Fibroblast of villous mesenchyme (primary cell): ENCODE data around the gene GCSAM. TPM values are rescaled to one million over a fixed set of nuclear protein-coding genes. Genes with fewer than 3 reads are reported as not detected.

Experiments
- DNase-seq: peaks from one replicate; pipeline ENCODE4 v3.0.0-alpha.2; 2010; ENCODE audit warnings: low read depth
- H3K4me3 ChIP-seq: 2 replicates; pipeline ENCODE4 v1.5.1; 2011; ENCODE audit warnings: low read depth, mild to moderate bottlenecking, low read length
- total RNA-seq: library from RNA; depleted of rRNA; stranded (reverse); fragments of >200 nt; gene quantifications from 2 replicates; pipeline ENCODE4 v1.2.3, GENCODE V29; 2012
- TF ChIP-seq, protein P1 (sequence below): IDR thresholded peaks from 2 replicates; pipeline ENCODE4 v1.5.1; 2012; ENCODE audit warnings: low read depth, mild to moderate bottlenecking, low read length; ENCODE audit not compliant: insufficient read depth

GCSAM gene
- total RNA-seq, 1 donor: not detected

DNA sequence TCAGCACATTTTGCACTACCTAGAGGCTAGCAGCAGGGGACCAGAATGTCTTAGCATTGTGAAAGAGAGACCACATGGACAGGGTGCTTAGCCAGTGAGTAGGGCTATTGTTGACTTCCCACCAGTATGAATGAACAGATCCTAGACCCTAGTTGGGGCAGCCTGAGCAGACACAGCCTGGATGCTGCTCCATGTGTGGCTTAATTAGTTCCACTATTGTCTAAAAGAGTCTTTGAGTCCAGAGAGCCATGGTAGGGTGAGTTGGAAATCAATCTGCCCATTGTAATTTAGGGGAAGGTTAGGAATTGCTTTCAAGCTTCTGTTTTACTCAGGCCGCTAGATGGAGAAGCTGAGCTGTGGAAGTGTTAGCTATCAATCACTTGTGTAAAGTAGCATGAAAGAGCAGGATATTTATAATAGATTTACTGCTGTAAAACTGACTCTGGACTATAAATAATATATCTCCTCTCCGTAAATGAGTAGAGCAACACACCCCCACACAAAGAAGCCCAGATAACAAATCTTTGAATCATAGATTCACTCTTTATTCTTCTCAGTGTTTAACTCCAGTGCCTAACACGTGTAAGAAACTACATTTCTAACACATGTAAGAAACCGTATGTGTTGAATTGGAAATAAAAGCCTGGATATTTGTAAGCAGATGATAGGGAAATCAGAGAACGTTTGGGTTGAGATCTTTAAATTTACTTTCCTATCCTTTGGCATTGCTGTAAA, 4.1 kb upstream of the GCSAM start:
- no peak overlapping the region for H3K4me3 ChIP-seq
- DNase-seq: peak; percentile 36
- TF ChIP-seq, protein P1, sequence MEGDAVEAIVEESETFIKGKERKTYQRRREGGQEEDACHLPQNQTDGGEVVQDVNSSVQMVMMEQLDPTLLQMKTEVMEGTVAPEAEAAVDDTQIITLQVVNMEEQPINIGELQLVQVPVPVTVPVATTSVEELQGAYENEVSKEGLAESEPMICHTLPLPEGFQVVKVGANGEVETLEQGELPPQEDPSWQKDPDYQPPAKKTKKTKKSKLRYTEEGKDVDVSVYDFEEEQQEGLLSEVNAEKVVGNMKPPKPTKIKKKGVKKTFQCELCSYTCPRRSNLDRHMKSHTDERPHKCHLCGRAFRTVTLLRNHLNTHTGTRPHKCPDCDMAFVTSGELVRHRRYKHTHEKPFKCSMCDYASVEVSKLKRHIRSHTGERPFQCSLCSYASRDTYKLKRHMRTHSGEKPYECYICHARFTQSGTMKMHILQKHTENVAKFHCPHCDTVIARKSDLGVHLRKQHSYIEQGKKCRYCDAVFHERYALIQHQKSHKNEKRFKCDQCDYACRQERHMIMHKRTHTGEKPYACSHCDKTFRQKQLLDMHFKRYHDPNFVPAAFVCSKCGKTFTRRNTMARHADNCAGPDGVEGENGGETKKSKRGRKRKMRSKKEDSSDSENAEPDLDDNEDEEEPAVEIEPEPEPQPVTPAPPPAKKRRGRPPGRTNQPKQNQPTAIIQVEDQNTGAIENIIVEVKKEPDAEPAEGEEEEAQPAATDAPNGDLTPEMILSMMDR: peak; percentile 65

- TF ChIP-seq, protein P1: no peak
- no peak for DNase-seq
- no peak overlapping the region for H3K4me3 ChIP-seq
Measured at GRCh38 chr3:112136046-112136445, 3.0 kb upstream of the GCSAM start.

DNA sequence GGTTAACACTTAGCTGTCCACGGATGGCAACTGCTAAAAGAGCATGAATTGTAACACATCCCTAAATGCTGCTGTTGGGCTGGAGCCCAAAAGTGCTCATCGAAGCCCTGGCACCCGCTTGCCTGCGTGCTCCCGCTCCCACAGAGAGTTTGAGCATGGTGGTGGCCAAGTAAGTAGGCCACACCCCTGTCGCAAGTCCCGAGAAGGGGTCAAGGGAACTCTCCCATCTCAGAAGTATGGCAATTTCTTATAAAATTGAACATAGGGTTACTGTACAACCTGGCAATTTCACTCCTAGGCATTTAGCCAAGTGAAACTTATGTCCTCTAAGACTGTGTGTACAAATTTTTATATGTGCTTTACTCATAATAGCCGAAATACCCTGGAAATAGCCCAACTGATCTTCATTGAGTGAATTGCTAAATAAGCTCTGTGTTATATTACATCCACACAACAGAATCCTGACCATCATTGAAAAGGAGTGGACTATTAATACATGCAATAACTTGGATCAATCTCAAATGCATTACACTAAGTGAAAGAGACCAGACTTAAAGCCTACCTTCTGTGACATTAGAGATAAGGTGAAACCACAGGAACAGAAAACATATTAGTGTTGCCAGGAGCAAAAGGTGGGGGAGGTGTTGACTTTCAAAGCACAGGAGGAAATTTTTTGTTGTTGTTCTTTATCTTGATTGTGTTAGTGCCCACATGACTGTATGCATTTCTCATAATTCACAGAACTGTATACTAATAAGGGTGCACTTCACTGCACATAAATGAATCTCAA, 1.5 kb upstream of the GCSAM start:
- DNase-seq: peak; percentile 10
- TF ChIP-seq, protein P1: no peak
- no peak overlapping the region for H3K4me3 ChIP-seq

GRCh38 chr3:112133626-112134334, 732 bp upstream of the GCSAM start:
- TF ChIP-seq, protein P1: no peak
- DNase-seq: no peak

GRCh38 chr3:112132554-112132953, 494 bp downstream of the GCSAM start:
- DNase-seq: no peak
- TF ChIP-seq, protein P1: no peak
- no peak overlapping the region for H3K4me3 ChIP-seq

More at GRCh38 chr3:112133626-112134334, 732 bp upstream of the GCSAM start:
- no peak overlapping the region for H3K4me3 ChIP-seq

GRCh38 chr3:112132088-112132487, 960 bp downstream of the GCSAM start:
- no peak overlapping the region for H3K4me3 ChIP-seq
- DNase-seq: no peak
- TF ChIP-seq, protein P1: no peak
